Ureter (tissue), 1 donor: Measurements from ENCODE around the gene AMIGO1. TPM values are rescaled to one million over a fixed set of nuclear protein-coding genes. Genes with fewer than 3 reads are reported as not detected.
A peak's percentile ranks its signal among the peaks of the same experiment; 100 is the strongest.

Experiments
- DNase-seq: peaks from one replicate; pipeline ENCODE4 v3.0.0-alpha.2; 2020; ENCODE audit warnings: low spot score
- total RNA-seq: library from RNA; stranded (reverse); gene quantifications from one replicate; pipeline ENCODE4 v1.2.4, GENCODE V29; 2023
- donor health status: DM: yes; HTN: yes; CAD: no.

Gene AMIGO1
- total RNA-seq, 1 donor from 2014 or later, result 6.0 TPM

DNA sequence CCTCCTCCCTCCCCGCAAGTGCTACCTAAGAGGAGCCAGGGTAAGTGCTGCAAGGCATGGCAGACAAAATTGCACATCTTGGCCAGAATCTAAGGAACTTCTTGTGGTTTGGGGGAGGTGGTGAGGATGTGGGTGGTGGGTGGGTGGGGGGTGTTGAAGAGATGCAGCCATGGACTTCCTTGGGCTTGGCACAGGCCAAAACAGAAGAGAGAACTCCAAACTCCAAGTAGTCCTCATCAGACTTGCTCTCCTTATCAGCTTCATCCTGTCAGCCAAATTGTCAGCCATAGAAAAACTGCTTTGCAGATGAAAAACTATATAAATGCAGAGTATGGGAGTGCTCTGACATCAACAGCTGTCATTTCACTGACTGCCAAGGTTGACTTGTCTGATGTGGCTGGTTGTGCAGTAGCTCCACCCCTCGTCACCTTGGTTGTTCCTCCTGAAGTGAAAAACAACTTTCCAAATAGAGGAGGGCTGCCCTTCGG lies 7.1 kb downstream of the AMIGO1 start:
- no peak for DNase-seq

- no peak for DNase-seq
These were observed 7.7 kb downstream of the AMIGO1 start for GRCh38 chr1:109501644-109502363.

GRCh38 chr1:109500941-109501381 lies 8.6 kb downstream of the AMIGO1 start:
- DNase-seq, result no peak

GRCh38 chr1:109499661-109500536 lies 9.6 kb downstream of the AMIGO1 start:
- no peak for DNase-seq

- DNase-seq, result no peak
These were observed 10.4 kb downstream of the AMIGO1 start for GRCh38 chr1:109499081-109499480.

DNA sequence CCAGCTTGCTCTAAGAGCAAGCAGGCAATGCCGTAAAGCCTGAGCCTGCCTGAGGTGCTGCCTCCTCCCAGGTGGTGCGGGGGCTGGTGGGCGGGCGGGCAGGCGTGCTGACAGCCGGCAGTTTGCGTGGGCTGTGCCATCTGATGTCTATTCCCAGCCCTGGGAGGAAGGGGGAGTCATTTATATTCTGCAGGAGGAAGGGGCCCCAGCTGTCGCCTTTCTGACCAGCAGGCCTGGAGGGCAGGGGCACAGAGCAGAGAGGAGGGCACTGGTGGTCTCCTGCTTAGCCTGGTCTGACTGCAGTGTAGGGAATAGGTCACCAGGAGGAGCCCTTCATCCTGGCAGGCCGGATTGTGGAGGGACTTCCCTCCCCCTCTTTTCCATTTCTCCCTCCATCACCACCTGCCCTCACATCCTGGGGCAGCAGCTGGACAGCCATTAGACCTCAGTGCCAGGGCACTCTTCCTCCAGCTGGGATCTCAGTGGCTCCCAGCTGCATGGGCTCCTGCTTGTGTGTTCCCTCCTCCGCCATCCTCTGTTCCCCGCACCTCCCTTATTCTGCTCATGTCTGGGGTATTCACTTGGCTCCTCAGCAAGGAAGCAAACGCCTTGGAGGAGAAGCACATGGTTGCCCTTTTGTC lies 11.2 kb downstream of the AMIGO1 start:
- no peak for DNase-seq

DNA sequence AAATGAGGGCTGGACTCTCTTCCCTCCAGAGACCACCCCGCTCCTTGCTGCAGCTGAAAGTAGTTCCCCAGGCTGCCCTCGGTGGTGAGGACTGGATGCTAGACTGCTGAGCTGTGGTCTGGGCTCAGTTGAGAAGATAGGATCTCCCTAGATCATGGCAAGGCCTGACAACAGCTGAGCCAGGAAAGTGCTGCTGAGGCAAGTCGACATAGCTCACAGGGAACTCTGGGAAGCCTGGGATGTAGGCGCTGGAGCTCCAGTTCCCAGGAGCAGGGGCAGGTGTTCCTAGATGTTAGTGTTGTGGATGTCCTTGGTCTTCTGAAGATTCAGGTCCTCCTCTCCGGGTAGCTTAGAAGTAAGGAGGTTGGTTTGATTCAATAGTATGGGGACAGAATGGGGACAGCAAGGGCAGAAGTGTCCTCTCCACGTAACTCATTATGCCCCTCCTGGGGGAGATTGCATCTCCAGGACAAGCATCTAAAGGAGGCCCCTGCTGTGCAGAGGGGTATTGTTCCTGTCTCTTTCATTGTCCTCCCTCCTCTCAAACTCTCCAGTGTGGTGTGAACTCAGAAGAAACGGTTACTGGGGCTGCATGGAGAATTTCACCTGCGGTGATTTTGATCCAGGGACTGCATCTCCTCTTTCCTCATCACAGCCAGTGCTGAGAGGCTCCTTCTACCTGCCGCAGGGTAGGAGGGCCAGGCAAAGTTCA lies 11.9 kb downstream of the AMIGO1 start:
- no peak for DNase-seq

DNA sequence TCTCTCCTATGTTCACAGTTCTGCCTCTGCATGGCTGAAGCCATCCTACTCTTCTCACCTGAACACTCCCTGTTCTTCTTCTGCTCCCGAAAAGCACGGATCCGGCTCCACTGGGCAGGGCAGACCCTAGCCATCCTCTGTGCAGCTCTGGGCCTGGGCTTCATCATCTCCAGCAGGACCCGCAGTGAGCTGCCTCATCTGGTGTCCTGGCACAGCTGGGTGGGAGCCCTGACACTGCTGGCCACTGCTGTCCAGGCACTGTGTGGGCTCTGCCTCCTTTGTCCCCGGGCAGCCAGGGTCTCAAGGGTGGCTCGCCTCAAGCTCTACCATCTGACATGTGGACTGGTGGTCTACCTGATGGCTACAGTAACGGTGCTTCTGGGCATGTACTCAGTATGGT lies 13.8 kb downstream of the AMIGO1 start:
- DNase-seq, result no peak

DNA sequence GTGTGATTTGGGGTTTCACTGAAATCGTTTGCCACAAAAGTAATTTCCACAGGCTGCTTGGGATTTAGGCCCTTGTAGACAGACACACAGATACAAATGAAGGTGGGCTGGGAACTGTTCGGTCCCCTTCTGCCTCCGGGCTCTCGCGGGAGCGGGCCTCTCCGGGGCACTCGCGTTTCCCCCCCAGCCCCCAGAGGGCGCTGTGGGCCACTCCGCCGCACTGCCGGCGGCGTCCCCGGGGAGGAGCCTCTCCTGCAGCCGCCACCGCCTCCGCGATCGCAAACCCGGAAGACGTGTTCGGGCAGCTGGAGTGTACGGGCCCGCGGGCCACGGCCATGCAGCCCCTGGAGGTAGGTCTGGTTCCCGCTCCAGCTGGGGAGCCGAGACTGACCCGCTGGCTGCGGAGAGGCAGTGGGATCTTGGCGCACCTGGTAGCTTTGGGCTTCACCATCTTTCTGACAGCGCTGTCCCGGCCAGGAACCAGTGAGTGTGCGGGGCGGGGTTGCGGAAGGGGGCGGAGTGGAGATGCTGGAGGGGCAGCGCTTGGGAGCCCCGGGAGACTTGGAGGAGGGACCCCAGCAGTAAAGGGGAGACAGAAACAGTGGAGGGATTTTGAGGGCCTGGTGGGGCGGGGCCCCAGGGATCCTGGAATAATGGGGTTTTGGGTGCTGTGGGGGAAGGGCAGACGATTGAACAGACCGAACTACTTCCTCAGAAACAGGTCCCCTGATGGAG lies 15.6 kb downstream of the AMIGO1 start, which contains the start of gene CYB561D1:
Gene CYB561D1 (plus strand): TSS at position 290 of the 735 bp plus-strand sequence. CDS start 46 bp downstream, at position 336.
- peak; percentile 89 for DNase-seq

DNA sequence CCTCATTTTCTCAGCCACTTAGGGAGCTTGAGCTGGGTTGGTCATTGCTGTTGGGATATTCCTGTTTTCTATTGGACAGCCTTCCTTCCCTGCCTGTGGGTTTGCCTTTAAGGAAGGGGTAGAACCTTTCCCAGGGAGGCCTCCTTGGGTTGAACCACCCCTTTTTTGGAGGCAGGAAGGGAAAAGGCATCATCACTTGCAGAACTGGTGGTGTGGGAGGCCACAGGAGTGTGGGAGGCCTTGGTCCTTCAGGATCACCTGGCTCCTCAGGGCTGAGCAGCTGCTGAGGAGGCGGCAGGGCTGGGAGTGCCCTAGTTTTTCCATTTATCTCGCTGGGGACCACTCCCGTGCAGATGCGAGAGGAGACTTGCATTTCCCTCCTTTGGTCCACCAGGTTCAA lies 16.3 kb downstream of the AMIGO1 start:
- no peak for DNase-seq

DNA sequence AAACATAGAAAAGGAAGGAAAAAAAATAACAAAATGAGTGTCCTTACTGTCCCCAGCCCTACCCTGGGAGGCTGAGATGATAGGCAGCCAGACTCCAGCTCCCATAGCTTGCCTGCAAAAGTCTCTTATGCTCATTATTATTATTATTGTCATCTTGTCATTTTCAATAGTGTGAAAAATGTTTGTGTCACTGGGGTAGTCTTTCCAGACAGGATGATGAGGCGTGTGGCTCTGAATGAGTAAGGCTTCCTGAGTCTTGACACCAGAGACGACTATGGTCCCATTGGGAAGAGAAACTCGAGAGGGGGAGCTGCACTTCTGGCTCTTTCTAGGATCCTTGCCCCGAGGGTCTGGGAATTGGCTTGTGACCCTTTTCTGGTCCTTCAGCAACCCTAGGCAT lies 16.7 kb downstream of the AMIGO1 start:
- no peak for DNase-seq

DNA sequence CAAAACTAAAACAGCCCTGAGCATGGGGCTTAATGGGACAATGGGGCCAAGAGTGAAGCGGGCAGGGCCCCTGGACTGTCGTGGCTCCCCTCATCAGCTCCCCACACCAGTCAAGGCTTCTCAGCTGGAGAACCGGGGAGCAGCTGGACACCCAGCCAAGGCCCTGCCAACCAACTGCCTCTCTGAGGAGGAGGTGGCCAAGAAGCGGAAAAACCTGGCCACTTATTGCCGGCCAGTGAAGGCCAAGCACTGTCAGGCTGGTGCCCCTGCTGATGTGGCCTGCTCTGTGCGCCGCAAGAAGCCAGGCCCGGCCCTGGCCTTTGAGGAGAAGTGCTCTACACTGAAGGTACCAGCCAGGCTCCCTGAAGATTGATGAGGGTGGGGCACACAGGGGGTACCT lies 18.2 kb downstream of the AMIGO1 start:
- DNase-seq, result no peak

GRCh38 chr1:109490934-109491302 lies 18.6 kb downstream of the AMIGO1 start:
- DNase-seq, result no peak

- peak; percentile 77 for DNase-seq
These were observed 19.2 kb downstream of the AMIGO1 start for GRCh38 chr1:109490029-109490933.

DNA sequence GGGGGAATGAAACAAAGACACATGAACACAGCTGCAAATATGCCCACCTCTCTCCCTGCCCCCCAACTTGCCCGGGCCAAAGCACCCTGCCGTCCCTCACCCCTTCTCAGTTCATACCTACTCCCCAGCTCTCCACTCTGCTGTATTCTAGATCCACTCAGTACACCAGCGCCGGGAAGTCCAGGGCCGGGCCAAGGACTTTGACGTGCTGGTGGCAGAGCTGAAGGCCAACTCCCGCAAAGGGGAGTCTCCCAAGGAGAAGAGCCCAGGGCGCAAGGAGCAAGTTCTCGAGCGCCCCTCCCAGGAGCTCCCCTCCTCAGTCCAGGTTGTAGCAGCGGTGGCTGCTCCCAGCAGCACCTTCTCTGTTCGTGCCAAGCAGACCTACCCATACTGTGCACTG lies 20.8 kb downstream of the AMIGO1 start:
- no peak for DNase-seq

DNA sequence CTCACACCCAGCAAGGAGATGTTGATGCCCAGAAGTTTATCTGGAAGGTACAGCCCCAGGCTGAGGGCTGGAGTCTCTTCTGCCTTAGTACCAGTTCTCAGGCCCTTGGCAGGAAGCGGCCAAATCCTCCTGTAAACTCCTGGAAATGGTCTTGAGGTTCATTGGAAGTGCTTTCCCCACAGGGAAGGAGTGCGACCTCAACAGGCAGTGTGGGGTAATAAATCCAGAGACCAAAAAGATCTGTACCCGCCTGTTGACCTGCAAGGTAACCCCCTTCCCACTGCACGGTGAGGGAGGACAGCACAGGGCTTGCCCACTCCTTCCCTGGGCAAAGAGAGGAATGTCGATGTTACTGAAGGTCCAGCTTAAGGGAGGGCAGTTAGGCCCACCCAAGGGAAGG lies 21.3 kb downstream of the AMIGO1 start:
- DNase-seq, result no peak

GRCh38 chr1:109487261-109487660 lies 22.3 kb downstream of the AMIGO1 start:
- no peak for DNase-seq

DNA sequence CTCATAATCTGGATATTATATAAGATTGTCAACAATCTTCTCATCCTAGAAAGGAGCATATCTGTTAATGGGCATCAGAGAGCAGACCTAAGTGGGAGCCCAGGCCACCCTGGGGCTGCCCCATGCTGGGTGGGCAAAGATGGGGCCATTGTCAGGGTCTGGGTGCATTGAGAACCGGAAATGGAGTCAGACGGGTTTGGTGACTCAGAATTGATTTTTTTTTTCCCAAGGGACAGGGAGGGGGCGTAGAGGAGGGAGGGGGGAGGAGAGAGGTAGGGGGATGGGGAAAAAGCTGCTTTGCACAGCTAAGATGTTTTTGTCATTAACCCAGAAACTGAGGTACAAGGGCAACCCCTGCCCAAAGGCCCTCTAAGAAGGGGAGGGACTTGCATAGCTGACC lies 24.5 kb downstream of the AMIGO1 start:
- no peak for DNase-seq

GRCh38 chr1:109484519-109484975 lies 25.0 kb downstream of the AMIGO1 start:
- no peak for DNase-seq
